Measurements from ENCODE around the gene DIP2C. TPM values are rescaled to one million over a fixed set of nuclear protein-coding genes. Genes with fewer than 3 reads are reported as not detected.
"Not testable (repeated sequence)": the region's sequence is repeated elsewhere in the genome, so short reads cannot be mapped to it uniquely, and the experiment has no call there.

The DIP2C gene
- total RNA-seq, 2 experiments from 2014 or later: 1.6 to 1.7 TPM

- Mint-ChIP-seq H3K9me3 (peaks cover 1% of the 10 kb centered on the region), H3K4me3 (no peak overlapping the region), H3K27me3 (peaks cover 2% of the 10 kb centered on the region), H3K36me3 (no peaks in the 10 kb centered on the region), H3K27ac (no peak overlapping the region), H3K4me1 (peaks cover 2% of the 10 kb centered on the region)
- no peak for ATAC-seq (ENCODE audit: low read depth)
- POLR2A ChIA-PET: no interaction called here
- no peak for DNase-seq
These were observed 76.0 kb downstream of the DIP2C start for GRCh38 chr10:613271-614138.

GRCh38 chr10:612696-613095 is 76.8 kb downstream of the DIP2C start:
- Mint-ChIP-seq H3K4me3 (no peak overlapping the region), H3K27me3 (no peaks in the 10 kb centered on the region), H3K36me3 (no peaks in the 10 kb centered on the region), H3K4me1 (peaks cover 2% of the 10 kb centered on the region), H3K27ac (no peak overlapping the region), H3K9me3 (peaks cover 1% of the 10 kb centered on the region)
- POLR2A ChIA-PET: no interaction called here
- ATAC-seq (ENCODE audit: low read depth) (no peak), DNase-seq (no peak)

- H3K27me3 Mint-ChIP-seq; H3K27ac Mint-ChIP-seq; H3K9me3 Mint-ChIP-seq; POLR2A ChIA-PET; DNase-seq; H3K36me3 Mint-ChIP-seq; ATAC-seq (ENCODE audit: low read depth); H3K4me1 Mint-ChIP-seq; H3K4me3 Mint-ChIP-seq: not testable (repeated sequence)
These were observed 78.7 kb downstream of the DIP2C start for GRCh38 chr10:610642-611305.

GRCh38 chr10:609868-610545 is 79.5 kb downstream of the DIP2C start:
- Mint-ChIP-seq H3K9me3 (peaks cover 1% of the 10 kb centered on the region), H3K4me1 (peaks cover 2% of the 10 kb centered on the region), H3K36me3 (no peaks in the 10 kb centered on the region), H3K27ac (no peak overlapping the region), H3K4me3 (no peak overlapping the region), H3K27me3 (no peaks in the 10 kb centered on the region)
- ATAC-seq (ENCODE audit: low read depth) (no peak), DNase-seq (no peak)
- POLR2A ChIA-PET: no interaction called here

GRCh38 chr10:609262-609658 is 80.2 kb downstream of the DIP2C start:
- Mint-ChIP-seq H3K9me3 (peaks cover 1% of the 10 kb centered on the region), H3K4me3 (no peak overlapping the region), H3K36me3 (no peaks in the 10 kb centered on the region), H3K27ac (no peak overlapping the region), H3K27me3 (no peaks in the 10 kb centered on the region), H3K4me1 (peaks cover 2% of the 10 kb centered on the region)
- ATAC-seq (ENCODE audit: low read depth): no peak
- DNase-seq: no peak
- POLR2A ChIA-PET: no interaction called here

GRCh38 chr10:608331-609261 is 80.9 kb downstream of the DIP2C start:
- Mint-ChIP-seq H3K9me3 (peaks cover 1% of the 10 kb centered on the region), H3K4me3 (no peak overlapping the region), H3K27ac (no peak overlapping the region), H3K36me3 (no peaks in the 10 kb centered on the region), H3K4me1 (peaks cover 2% of the 10 kb centered on the region), H3K27me3 (peaks cover 3% of the 10 kb centered on the region)
- DNase-seq: no peak
- POLR2A ChIA-PET: no interaction called here
- ATAC-seq (ENCODE audit: low read depth): no peak

- no peak for ATAC-seq (ENCODE audit: low read depth)
- Mint-ChIP-seq H3K9me3 (peaks cover 1% of the 10 kb centered on the region), H3K36me3 (no peaks in the 10 kb centered on the region), H3K4me3 (no peak overlapping the region), H3K27ac (no peak overlapping the region), H3K27me3 (peaks cover 3% of the 10 kb centered on the region), H3K4me1 (peaks cover 2% of the 10 kb centered on the region)
- POLR2A ChIA-PET: no interaction called here
- no peak for DNase-seq
These were observed 81.8 kb downstream of the DIP2C start for GRCh38 chr10:607545-608185.

- H3K36me3 Mint-ChIP-seq: no peaks in the 10 kb centered on the region
- peaks cover 2% of the 10 kb centered on the region for H3K4me1 Mint-ChIP-seq
- peaks cover 1% of the 10 kb centered on the region for H3K9me3 Mint-ChIP-seq
- POLR2A ChIA-PET: no interaction called here
- H3K4me3 Mint-ChIP-seq: no peak overlapping the region
- DNase-seq (no peak), ATAC-seq (ENCODE audit: low read depth) (no peak)
- no peak overlapping the region for H3K27ac Mint-ChIP-seq
- H3K27me3 Mint-ChIP-seq: peaks cover 3% of the 10 kb centered on the region
These were observed 82.5 kb downstream of the DIP2C start for GRCh38 chr10:606762-607544.

- peaks cover 3% of the 10 kb centered on the region for H3K27me3 Mint-ChIP-seq
- peaks cover 1% of the 10 kb centered on the region for H3K9me3 Mint-ChIP-seq
- DNase-seq (no peak), ATAC-seq (ENCODE audit: low read depth) (no peak)
- POLR2A ChIA-PET: no interaction called here
- no peak overlapping the region for H3K4me3 Mint-ChIP-seq
- H3K27ac Mint-ChIP-seq: no peak overlapping the region
- H3K4me1 Mint-ChIP-seq: peaks cover 2% of the 10 kb centered on the region
- no peaks in the 10 kb centered on the region for H3K36me3 Mint-ChIP-seq
These were observed 83.7 kb downstream of the DIP2C start for GRCh38 chr10:605632-606325.

GRCh38 chr10:604716-605631 is 84.5 kb downstream of the DIP2C start:
- Mint-ChIP-seq H3K9me3 (peaks cover 1% of the 10 kb centered on the region), H3K4me3 (no peak overlapping the region), H3K27ac (no peak overlapping the region), H3K27me3 (peaks cover 3% of the 10 kb centered on the region), H3K4me1 (peaks cover 2% of the 10 kb centered on the region), H3K36me3 (no peaks in the 10 kb centered on the region)
- POLR2A ChIA-PET: no interaction called here
- DNase-seq (no peak), ATAC-seq (ENCODE audit: low read depth) (no peak)

- no peak for ATAC-seq (ENCODE audit: low read depth)
These were observed 85.7 kb downstream of the DIP2C start for GRCh38 chr10:603745-604144.

More at GRCh38 chr10:603745-604144, 85.7 kb downstream of the DIP2C start:
- no peak for DNase-seq
- Mint-ChIP-seq H3K36me3 (no peaks in the 10 kb centered on the region), H3K27me3 (peaks cover 3% of the 10 kb centered on the region), H3K27ac (no peak overlapping the region), H3K9me3 (peaks cover 1% of the 10 kb centered on the region), H3K4me3 (no peak overlapping the region), H3K4me1 (peaks cover 2% of the 10 kb centered on the region)
- POLR2A ChIA-PET: no interaction called here

Data from activated naive CD8-positive, alpha-beta T cell treated with anti-CD3 and anti-CD28 coated beads, Interleukin-2, amount 10 ng/mL, durations not matched to agents 7 days and 5 days (primary cell).